DOHH2 (cell line): Measurements from ENCODE around the gene DNAJC4.

ENCODE experiments used
- H3F3A ChIP-seq: fragments of 200-600 bp; sonication (generic), shearing (Covaris generic); 2 replicates; pipeline ENCODE4 v1.6.0; 2016; ENCODE audit warnings: antibody characterized with exemption, mild to moderate bottlenecking; ENCODE audit not compliant: control insufficient read depth, insufficient read depth
- H3K27ac ChIP-seq: fragments of 200-600 bp; sonication (generic); 2 replicates; pipeline ENCODE4 v1.5.1; 2014; ENCODE audit warnings: low read depth, mild to moderate bottlenecking, low read length, moderate library complexity
- H3K27me3 ChIP-seq: fragments of 200-600 bp; sonication (generic); 2 replicates; pipeline ENCODE4 v1.6.1; 2014; ENCODE audit warnings: mild to moderate bottlenecking, low read length, mixed read lengths; ENCODE audit not compliant: control insufficient read depth
- H3K36me3 ChIP-seq: fragments of 200-600 bp; sonication (generic); 2 replicates; pipeline ENCODE4 v1.6.1; 2014; ENCODE audit warnings: mild to moderate bottlenecking, low read length, moderate library complexity, mixed read lengths; ENCODE audit not compliant: control insufficient read depth
- H3K4me1 ChIP-seq: fragments of 200-600 bp; sonication (generic); 2 replicates; pipeline ENCODE4 v1.6.1; 2014; ENCODE audit warnings: mild to moderate bottlenecking, low read length, mixed read lengths; ENCODE audit not compliant: control insufficient read depth
- H3K4me2 ChIP-seq: fragments of 200-600 bp; sonication (generic); 2 replicates; pipeline ENCODE4 v1.6.0; 2014; ENCODE audit warnings: mild to moderate bottlenecking, low read length, moderate library complexity
- H3K4me3 ChIP-seq: fragments of 200-600 bp; sonication (generic); 2 replicates; pipeline ENCODE4 v1.5.1; 2014; ENCODE audit warnings: mild to moderate bottlenecking, low read length, mixed read lengths
- H3K79me2 ChIP-seq: fragments of 200-600 bp; sonication (generic); 2 replicates; pipeline ENCODE4 v1.6.1; 2014; ENCODE audit warnings: mild to moderate bottlenecking, low read length, mixed read lengths; ENCODE audit not compliant: control insufficient read depth
- H3K9me2 ChIP-seq: fragments of 200-600 bp; sonication (generic); replicated peaks from 2 replicates; pipeline ENCODE4 v1.6.1; 2014; ENCODE audit warnings: mild to moderate bottlenecking, low read length, mixed read lengths; ENCODE audit not compliant: control insufficient read depth
- H3K9me3 ChIP-seq: fragments of 200-600 bp; sonication (generic); 2 replicates; pipeline ENCODE4 v1.6.1; 2014; ENCODE audit warnings: antibody characterized with exemption, low read length, mixed read lengths; ENCODE audit not compliant: control insufficient read depth, insufficient read depth
- H4K20me1 ChIP-seq: fragments of 200-600 bp; sonication (generic); 2 replicates; pipeline ENCODE4 v1.6.0; 2014; ENCODE audit warnings: low read depth, mild to moderate bottlenecking, antibody characterized with exemption, low read length, moderate library complexity; ENCODE audit not compliant: control insufficient read depth, insufficient read depth
- EZH2phosphoT487 ChIP-seq: fragments of 200-600 bp; sonication (generic); IDR thresholded peaks from 2 replicates; pipeline ENCODE4 v1.6.1; 2017; ENCODE audit warnings: borderline replicate concordance, mild to moderate bottlenecking, antibody characterized with exemption, low read length, moderate library complexity, mixed read lengths
- TF ChIP-seq, protein P1 (sequence below): fragments of 200-600 bp; sonication (generic); IDR thresholded peaks from one replicate; pipeline ENCODE4 v1.5.1; 2014; ENCODE audit warnings: antibody characterized with exemption, mild to moderate bottlenecking, low read depth, low read length; ENCODE audit not compliant: poor library complexity, severe bottlenecking

Gene DNAJC4

GRCh38 chr11:64262271-64263002 lies 32.1 kb downstream of the DNAJC4 start:
- no peak overlapping the region for H3K4me3 ChIP-seq
- H3F3A ChIP-seq: no peaks in the 10 kb centered on the region
- H3K9me2 ChIP-seq: no peaks in the 10 kb centered on the region
- no peak overlapping the region for H3K27ac ChIP-seq
- TF ChIP-seq, protein P1, sequence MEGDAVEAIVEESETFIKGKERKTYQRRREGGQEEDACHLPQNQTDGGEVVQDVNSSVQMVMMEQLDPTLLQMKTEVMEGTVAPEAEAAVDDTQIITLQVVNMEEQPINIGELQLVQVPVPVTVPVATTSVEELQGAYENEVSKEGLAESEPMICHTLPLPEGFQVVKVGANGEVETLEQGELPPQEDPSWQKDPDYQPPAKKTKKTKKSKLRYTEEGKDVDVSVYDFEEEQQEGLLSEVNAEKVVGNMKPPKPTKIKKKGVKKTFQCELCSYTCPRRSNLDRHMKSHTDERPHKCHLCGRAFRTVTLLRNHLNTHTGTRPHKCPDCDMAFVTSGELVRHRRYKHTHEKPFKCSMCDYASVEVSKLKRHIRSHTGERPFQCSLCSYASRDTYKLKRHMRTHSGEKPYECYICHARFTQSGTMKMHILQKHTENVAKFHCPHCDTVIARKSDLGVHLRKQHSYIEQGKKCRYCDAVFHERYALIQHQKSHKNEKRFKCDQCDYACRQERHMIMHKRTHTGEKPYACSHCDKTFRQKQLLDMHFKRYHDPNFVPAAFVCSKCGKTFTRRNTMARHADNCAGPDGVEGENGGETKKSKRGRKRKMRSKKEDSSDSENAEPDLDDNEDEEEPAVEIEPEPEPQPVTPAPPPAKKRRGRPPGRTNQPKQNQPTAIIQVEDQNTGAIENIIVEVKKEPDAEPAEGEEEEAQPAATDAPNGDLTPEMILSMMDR: no peak
- TF ChIP-seq EZH2phosphoT487: no peak
- no peak overlapping the region for H3K4me2 ChIP-seq
- H3K27me3 ChIP-seq: no peaks in the 10 kb centered on the region
- no peaks in the 10 kb centered on the region for H3K79me2 ChIP-seq
- H3K9me3 ChIP-seq: no peaks in the 10 kb centered on the region
- H3K4me1 ChIP-seq: no peaks in the 10 kb centered on the region
- H3K36me3 ChIP-seq: peaks cover 39% of the 10 kb centered on the region
- no peaks in the 10 kb centered on the region for H4K20me1 ChIP-seq

DNA sequence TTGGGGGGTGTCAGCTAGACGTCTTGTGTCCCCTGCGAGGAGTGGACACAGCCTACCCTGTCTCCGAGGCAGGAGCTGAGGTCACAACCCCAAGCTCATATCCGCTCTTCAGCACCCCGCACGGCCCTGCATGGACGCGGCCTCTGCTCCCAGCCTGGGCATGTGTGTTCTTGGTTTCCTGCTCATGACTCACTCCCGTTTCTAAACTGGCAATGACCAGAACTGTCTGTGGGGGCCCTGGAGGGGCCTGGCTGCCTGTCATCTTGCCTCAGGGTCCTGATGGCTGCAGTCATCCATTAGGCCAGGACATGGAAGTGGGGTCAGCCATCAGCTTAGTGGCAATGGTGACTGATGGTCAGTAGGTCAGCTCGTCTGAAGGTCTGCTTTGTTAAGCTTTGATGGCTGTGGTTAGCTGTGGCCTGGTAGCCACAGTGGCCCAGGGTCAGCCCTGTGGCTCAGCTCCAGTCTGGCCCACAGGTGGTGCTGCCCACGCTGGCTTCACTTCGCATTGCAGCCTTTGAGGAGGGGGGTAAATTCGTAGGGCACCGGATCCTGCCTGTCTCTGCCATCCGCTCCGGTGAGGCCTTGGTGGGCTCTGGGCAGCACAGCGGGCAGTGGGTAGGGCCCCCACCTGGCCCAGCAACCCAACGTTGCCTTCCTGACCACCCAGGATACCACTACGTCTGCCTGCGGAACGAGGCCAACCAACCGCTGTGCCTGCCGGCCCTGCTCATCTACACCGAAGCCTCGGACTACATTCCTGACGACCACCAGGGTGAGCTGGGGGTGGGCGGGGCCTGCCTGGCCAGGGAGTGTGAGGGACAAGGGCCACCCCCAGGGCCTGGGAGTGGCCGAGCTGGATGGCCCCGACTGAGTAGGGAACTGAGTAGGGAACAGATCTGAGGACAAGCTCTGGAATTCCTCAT lies 32.9 kb downstream of the DNAJC4 start:
- Histone ChIP-seq H3K27me3 (no peaks in the 10 kb centered on the region), H3K4me1 (peaks cover 7% of the 10 kb centered on the region), H3K79me2 (peaks cover 1% of the 10 kb centered on the region), H3K4me2 (no peak overlapping the region), H4K20me1 (no peaks in the 10 kb centered on the region), H3K36me3 (peaks cover 37% of the 10 kb centered on the region), H3K9me2 (no peaks in the 10 kb centered on the region), H3K27ac (no peak overlapping the region), H3K9me3 (no peaks in the 10 kb centered on the region), H3F3A (no peaks in the 10 kb centered on the region), H3K4me3 (no peak overlapping the region)
- TF ChIP-seq EZH2phosphoT487: no peak
- TF ChIP-seq, protein P1: no peak

GRCh38 chr11:64263947-64264317 lies 33.6 kb downstream of the DNAJC4 start:
- no peak overlapping the region for H3K4me3 ChIP-seq
- H4K20me1 ChIP-seq: no peaks in the 10 kb centered on the region
- H3K27me3 ChIP-seq: no peaks in the 10 kb centered on the region
- H3K36me3 ChIP-seq: peaks cover 35% of the 10 kb centered on the region
- H3K4me2 ChIP-seq: no peak overlapping the region
- H3K79me2 ChIP-seq: peaks cover 8% of the 10 kb centered on the region
- no peaks in the 10 kb centered on the region for H3K9me2 ChIP-seq
- H3K27ac ChIP-seq: no peak overlapping the region
- no peaks in the 10 kb centered on the region for H3F3A ChIP-seq
- no peaks in the 10 kb centered on the region for H3K9me3 ChIP-seq
- peaks cover 13% of the 10 kb centered on the region for H3K4me1 ChIP-seq
- TF ChIP-seq, protein P1: no peak
- no peak for TF ChIP-seq EZH2phosphoT487
